ENCODE measurements around the gene DMD.

Gene DMD

DNA sequence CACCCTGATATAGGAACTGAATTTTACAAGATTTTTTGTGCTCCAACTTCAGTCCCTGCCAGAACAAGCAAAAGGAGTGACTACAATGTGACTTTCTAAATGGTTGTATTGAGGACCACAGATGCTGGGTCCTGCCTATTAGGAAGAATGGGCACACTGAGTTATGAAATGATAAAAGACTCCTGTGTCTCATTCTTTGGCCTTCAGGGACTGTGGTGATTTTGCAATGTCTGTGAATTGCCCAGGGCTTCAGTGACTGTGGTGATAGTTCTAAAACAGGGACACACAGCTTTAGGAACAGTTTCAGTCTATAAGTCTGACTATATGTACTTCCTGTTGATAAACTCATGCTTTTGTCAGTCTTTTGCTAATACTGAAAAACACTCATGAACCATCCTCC, 210.2 kb downstream of the DMD start:
- H3K27me3 ChIP-seq = no peaks in the 10 kb centered on the region
- H3K4me1 ChIP-seq = no peaks in the 10 kb centered on the region
- no peak overlapping the region for H3K4me3 ChIP-seq (ENCODE audit: low read depth, low read length)
- TF ChIP-seq, protein P1, sequence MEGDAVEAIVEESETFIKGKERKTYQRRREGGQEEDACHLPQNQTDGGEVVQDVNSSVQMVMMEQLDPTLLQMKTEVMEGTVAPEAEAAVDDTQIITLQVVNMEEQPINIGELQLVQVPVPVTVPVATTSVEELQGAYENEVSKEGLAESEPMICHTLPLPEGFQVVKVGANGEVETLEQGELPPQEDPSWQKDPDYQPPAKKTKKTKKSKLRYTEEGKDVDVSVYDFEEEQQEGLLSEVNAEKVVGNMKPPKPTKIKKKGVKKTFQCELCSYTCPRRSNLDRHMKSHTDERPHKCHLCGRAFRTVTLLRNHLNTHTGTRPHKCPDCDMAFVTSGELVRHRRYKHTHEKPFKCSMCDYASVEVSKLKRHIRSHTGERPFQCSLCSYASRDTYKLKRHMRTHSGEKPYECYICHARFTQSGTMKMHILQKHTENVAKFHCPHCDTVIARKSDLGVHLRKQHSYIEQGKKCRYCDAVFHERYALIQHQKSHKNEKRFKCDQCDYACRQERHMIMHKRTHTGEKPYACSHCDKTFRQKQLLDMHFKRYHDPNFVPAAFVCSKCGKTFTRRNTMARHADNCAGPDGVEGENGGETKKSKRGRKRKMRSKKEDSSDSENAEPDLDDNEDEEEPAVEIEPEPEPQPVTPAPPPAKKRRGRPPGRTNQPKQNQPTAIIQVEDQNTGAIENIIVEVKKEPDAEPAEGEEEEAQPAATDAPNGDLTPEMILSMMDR (IDR thresholded peaks at IDR 0.05; ENCODE audit: low read depth, low read length) = no peak
- H3K36me3 ChIP-seq = no peaks in the 10 kb centered on the region
- no peaks in the 10 kb centered on the region for H3K9me3 ChIP-seq
- DNase-seq = no peak

DNA sequence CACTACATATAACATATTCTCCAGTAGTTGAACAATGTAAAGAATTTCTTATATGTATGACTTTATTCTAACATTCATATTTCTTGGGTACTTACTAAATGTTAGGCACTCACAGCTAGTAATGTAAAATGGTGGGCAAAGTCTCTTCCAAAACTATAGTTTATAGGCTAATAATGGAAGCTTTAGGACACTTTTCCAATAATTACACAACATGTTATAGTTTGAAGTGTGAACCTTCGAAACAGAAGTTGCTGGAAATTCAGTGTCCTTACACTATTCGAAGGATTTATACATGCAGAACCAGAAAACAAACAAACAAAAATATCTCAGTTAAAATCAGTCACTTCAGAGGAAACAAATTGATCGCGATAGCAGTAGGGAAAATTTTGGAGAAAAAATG, 212.6 kb downstream of the DMD start:
- H3K36me3 ChIP-seq = no peaks in the 10 kb centered on the region
- no peaks in the 10 kb centered on the region for H3K9me3 ChIP-seq
- TF ChIP-seq, protein P1 (IDR thresholded peaks at IDR 0.05; ENCODE audit: low read depth, low read length) = no peak
- no peaks in the 10 kb centered on the region for H3K4me1 ChIP-seq
- H3K4me3 ChIP-seq (ENCODE audit: low read depth, low read length) = no peak overlapping the region
- DNase-seq = no peak
- H3K27me3 ChIP-seq = no peaks in the 10 kb centered on the region

DNA sequence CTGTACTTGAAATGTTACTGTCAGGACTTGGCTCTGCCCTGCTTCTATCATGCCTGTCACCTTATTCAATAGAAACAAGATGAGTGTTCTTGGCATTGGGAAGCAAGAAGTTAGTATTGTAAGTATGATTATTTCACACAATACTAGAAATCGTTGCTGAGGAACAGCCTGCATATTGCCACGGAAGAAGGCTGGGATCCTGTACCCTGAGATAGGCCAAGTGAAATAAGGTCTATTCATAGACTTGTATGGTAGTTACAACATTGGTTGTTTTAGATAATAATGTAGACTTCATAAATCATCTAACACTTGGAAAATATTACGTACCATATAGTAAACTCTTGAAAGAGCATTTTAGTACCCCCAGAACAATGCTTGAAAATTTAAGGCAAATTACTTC, 215.9 kb downstream of the DMD start:
- no peaks in the 10 kb centered on the region for H3K27me3 ChIP-seq
- H3K9me3 ChIP-seq = no peaks in the 10 kb centered on the region
- H3K4me3 ChIP-seq (ENCODE audit: low read depth, low read length) = no peak overlapping the region
- H3K36me3 ChIP-seq = no peaks in the 10 kb centered on the region
- DNase-seq = no peak
- no peaks in the 10 kb centered on the region for H3K4me1 ChIP-seq
- TF ChIP-seq, protein P1 (IDR thresholded peaks at IDR 0.05; ENCODE audit: low read depth, low read length) = no peak

DNA sequence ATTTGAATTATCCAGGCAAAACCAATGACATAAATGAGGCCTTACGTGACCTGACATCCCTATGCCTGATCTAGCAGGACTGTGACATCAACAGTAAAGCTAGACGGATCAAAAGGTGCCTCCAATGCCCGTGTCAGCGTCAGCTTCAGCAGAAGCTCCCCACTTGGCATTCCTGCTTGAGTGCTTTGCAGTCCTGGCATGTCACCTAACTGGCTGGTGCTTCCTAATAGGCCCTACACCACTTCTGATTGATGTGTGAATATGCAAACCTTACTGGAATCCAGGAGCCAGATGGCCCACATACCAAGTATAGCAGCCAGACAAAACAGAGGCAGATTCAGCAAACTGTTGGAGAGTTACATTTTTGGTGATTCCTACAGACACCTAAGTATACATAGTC, 224.2 kb downstream of the DMD start:
- no peak for DNase-seq
- Histone ChIP-seq H3K4me1 (no peaks in the 10 kb centered on the region), H3K4me3 (ENCODE audit: low read depth, low read length) (no peak overlapping the region), H3K27me3 (no peaks in the 10 kb centered on the region), H3K36me3 (no peaks in the 10 kb centered on the region), H3K9me3 (no peaks in the 10 kb centered on the region)
- TF ChIP-seq, protein P1 (IDR thresholded peaks at IDR 0.05; ENCODE audit: low read depth, low read length) = no peak

DNA sequence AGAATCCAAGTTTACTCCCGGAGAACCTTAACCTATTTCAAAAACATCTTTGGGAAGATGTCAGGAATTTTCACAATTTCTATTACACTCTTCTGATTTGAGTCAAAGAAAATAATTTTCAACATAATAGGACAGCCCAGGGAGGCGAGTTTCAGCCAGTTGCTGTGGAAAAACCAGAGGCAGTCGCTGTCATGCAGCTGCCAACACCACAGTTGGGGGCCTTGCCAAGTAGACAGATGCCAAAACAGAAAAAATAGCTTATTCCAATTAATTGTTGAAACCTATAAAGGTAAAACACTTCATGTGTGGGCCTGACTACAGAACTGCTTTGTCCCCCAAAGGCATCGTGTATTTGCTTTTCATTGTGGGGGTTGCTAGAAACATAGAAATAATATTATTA, 225.8 kb downstream of the DMD start:
- Histone ChIP-seq H3K4me3 (ENCODE audit: low read depth, low read length) (no peak overlapping the region), H3K9me3 (no peaks in the 10 kb centered on the region), H3K36me3 (no peaks in the 10 kb centered on the region), H3K4me1 (no peaks in the 10 kb centered on the region), H3K27me3 (no peaks in the 10 kb centered on the region)
- DNase-seq = peak; percentile 6
- TF ChIP-seq, protein P1 (IDR thresholded peaks at IDR 0.05; ENCODE audit: low read depth, low read length) = no peak

DNA sequence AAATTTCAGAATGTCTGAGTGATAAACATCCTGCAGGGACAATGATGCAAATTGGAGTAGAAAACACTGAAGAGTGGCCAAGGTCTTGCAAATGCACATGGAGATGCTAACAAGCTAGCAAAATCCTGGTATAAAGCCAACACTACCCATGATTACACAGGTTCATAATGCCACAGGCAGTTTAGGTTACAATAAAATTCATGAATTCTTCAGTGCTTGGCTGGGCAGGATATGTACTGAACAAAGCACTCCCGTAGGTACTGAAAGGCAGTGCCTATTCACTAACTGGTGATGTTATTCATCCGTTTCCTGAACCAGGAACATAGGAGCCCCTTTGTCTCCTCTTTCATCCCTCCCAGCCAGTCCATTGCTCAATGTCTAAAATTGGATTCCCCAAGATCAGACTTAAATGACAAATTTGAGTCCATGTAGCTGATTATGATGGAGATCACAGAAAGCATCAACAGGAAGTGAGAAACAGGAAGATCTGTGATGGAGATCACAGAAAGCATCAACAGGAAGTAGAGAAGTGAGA, 244.5 kb downstream of the DMD start:
- no peak for DNase-seq
- H3K27me3 ChIP-seq = no peaks in the 10 kb centered on the region
- H3K36me3 ChIP-seq = no peaks in the 10 kb centered on the region
- H3K9me3 ChIP-seq = no peaks in the 10 kb centered on the region
- TF ChIP-seq, protein P1 (IDR thresholded peaks at IDR 0.05; ENCODE audit: low read depth, low read length) = no peak
- H3K4me3 ChIP-seq (ENCODE audit: low read depth, low read length) = no peak overlapping the region
- no peaks in the 10 kb centered on the region for H3K4me1 ChIP-seq

Measured in BE2C (cell line).